ENCODE results near the gene PRSS35. TPM values are rescaled to one million over a fixed set of nuclear protein-coding genes. Genes with fewer than 3 reads are reported as not detected.
A peak's percentile ranks its signal among the peaks of the same experiment; 100 is the strongest.

PRSS35 gene
- total RNA-seq, 4 donors from 2014 or later, result 0.36 TPM; not detected in 3

DNA sequence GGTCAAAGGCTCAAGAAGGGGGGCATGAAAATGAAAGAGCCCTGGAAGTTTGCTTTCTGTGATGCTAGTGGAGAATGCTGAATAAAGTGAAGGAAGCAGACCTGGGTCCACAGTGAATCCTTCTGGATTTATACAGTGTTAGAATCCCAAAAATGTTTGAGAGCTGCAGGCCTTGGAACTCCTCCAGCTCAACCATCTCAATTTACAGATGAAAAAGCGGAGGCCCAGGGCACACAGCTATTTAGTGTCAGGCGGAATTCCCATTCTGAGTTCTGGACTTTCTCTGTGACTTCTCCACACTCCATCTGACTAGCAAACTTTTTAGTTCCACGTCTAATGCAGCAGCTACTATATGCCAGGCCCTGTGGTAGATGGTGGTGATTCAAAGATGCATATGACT lies 1.5 kb upstream of the PRSS35 start:
- ATAC-seq (no peak), DNase-seq (no peak)
- H3K27me3 ChIP-seq, result no peaks in the 10 kb centered on the region
- H3K36me3 ChIP-seq, result no peaks in the 10 kb centered on the region
- H3K4me1 ChIP-seq, result peaks cover 0 to 12% of the 10 kb centered on the region in 2 donors
- intact Hi-C loops (cut with DNase I; ENCODE audit: low total_unique reads), result no loop called here
- no peaks in the 10 kb centered on the region for H3K9me3 ChIP-seq
- in situ Hi-C loops (cut with MboI; ENCODE audit: low sequenced_read_pairs in 4 of 4), result loop anchor here in 3 of 4 donors (10.0 to 25.0 kb wide), 3 partner anchors 96 to 448 kb away; partner anchors contain the start of genes DOP1A (in 1 of the 3) and UBE3D (in 1 of the 3)
- no peak overlapping the region for H3K4me3 ChIP-seq
- TF ChIP-seq CTCF (IDR thresholded peaks at IDR 0.05 in 4 of 5, conservative IDR thresholded peaks at IDR 0.05 in 1 of 5), result no peak
- no peak for TF ChIP-seq POLR2A (IDR thresholded peaks at IDR 0.05)
- H3K27ac ChIP-seq, result no peak overlapping the region

- TF ChIP-seq POLR2A (IDR thresholded peaks at IDR 0.05) (no peak), CTCF (IDR thresholded peaks at IDR 0.05 in 4 of 5, conservative IDR thresholded peaks at IDR 0.05 in 1 of 5) (no peak)
- H3K36me3 ChIP-seq, result no peaks in the 10 kb centered on the region
- DNase-seq (no peak), ATAC-seq (no peak)
- H3K4me1 ChIP-seq, result peaks cover 0 to 12% of the 10 kb centered on the region in 2 donors
- no peaks in the 10 kb centered on the region for H3K27me3 ChIP-seq
- no peaks in the 10 kb centered on the region for H3K9me3 ChIP-seq
- no peak overlapping the region for H3K4me3 ChIP-seq
- in situ Hi-C loops (cut with MboI; ENCODE audit: low sequenced_read_pairs in 4 of 4), result loop anchor here in 3 of 4 donors (10.0 to 25.0 kb wide), 3 partner anchors 96 to 449 kb away; partner anchors contain the start of genes DOP1A (in 1 of the 3) and UBE3D (in 1 of the 3)
- intact Hi-C loops (cut with DNase I; ENCODE audit: low total_unique reads), result no loop called here
- no peak overlapping the region for H3K27ac ChIP-seq
Observed at GRCh38 chr6:83511266-83511665, 1.1 kb upstream of the PRSS35 start.

DNA sequence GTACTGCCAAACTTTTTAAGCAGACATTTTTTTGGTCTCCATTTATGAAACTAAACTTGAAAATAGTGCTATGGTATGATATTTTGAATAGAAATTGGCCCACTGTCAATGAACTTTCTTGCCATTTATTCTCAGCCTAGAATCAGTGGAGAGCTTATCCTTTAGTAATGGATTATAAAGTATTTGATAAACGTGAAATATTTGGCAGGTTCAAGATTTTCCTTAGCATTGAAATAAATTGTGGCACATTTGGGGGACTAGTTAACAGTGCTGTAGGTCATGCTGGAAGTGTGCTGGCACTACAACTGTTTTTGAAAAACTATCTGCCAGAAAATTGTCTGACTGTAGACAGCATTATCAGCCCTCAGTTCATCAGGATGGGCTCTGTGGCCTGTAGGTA lies 2.1 kb downstream of the PRSS35 start:
- Histone ChIP-seq H3K36me3 (no peaks in the 10 kb centered on the region), H3K27ac (no peak overlapping the region), H3K4me1 (peaks cover 11 to 16% of the 10 kb centered on the region in 2 donors), H3K9me3 (no peaks in the 10 kb centered on the region), H3K4me3 (no peak overlapping the region), H3K27me3 (no peaks in the 10 kb centered on the region)
- intact Hi-C loops (cut with DNase I; ENCODE audit: low total_unique reads) (no loop called here), in situ Hi-C loops (cut with MboI; ENCODE audit: low sequenced_read_pairs in 4 of 4) (loop anchor here in 3 of 4 donors (10.0 to 25.0 kb wide), 3 partner anchors 100 to 452 kb away; partner anchors contain the start of genes DOP1A (in 1 of the 3) and UBE3D (in 1 of the 3))
- TF ChIP-seq POLR2A (IDR thresholded peaks at IDR 0.05), result no peak
- no peak for TF ChIP-seq CTCF (IDR thresholded peaks at IDR 0.05 in 4 of 5, conservative IDR thresholded peaks at IDR 0.05 in 1 of 5)
- DNase-seq, result no peak
- ATAC-seq, result no peak

- H3K27me3 ChIP-seq, result no peaks in the 10 kb centered on the region
- H3K9me3 ChIP-seq, result no peaks in the 10 kb centered on the region
- TF ChIP-seq POLR2A (IDR thresholded peaks at IDR 0.05) (no peak), CTCF (IDR thresholded peaks at IDR 0.05 in 4 of 5, conservative IDR thresholded peaks at IDR 0.05 in 1 of 5) (peak; percentile 60 to 79 (median 74))
- no peaks in the 10 kb centered on the region for H3K36me3 ChIP-seq
- ATAC-seq (peak in 1 of 2 donors; percentile 44), DNase-seq (no peak)
- H3K27ac ChIP-seq, result no peak overlapping the region
- peaks cover 11 to 16% of the 10 kb centered on the region in 2 donors for H3K4me1 ChIP-seq
- no peak overlapping the region for H3K4me3 ChIP-seq
- intact Hi-C loops (cut with DNase I; ENCODE audit: low total_unique reads) (loop anchor here (1.0 to 5.0 kb wide), 4 partner anchors 83 to 448 kb away; partner anchors contain the start of genes DOP1A, ME1 and UBE3D), in situ Hi-C loops (cut with MboI; ENCODE audit: low sequenced_read_pairs in 4 of 4) (loop anchor here (5.0 to 25.0 kb wide), 5 partner anchors 98 to 453 kb away; partner anchors contain the start of genes DOP1A (in 1 of the 4) and UBE3D (in 1 of the 4))
Observed at GRCh38 chr6:83514866-83515466, 2.6 kb downstream of the PRSS35 start.

Data from gastrocnemius medialis (tissue), 4 donors.